NCI-H187 (cell line): ENCODE measurements around the gene SLC38A8.

Experiments used
- DNase-seq, 2 experiments: peaks; one replicate each; lab custom pipeline; 2025; lab: John Stamatoyannopoulos, UW

Gene SLC38A8

DNA sequence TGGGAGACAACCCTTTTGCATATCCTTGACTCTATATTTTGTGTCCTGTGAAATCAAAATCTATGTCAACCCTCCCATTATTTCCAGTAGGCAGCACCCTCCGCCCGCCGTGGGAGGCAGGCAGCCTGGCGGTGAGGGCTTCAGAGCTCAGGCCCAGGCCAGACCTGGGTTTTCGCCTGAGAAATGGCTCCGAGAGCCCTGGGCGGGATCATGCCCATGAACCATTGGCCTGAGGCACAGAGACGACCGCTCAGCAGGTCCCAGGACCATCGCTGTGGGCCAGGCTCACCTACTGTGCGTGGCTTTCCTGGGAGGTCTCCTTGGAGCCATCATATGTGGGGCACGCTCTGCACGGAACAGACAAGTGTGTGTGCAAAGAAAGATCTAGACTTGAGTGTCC is 6.3 kb upstream of the SLC38A8 start:
- DNase-seq: no peak

DNA sequence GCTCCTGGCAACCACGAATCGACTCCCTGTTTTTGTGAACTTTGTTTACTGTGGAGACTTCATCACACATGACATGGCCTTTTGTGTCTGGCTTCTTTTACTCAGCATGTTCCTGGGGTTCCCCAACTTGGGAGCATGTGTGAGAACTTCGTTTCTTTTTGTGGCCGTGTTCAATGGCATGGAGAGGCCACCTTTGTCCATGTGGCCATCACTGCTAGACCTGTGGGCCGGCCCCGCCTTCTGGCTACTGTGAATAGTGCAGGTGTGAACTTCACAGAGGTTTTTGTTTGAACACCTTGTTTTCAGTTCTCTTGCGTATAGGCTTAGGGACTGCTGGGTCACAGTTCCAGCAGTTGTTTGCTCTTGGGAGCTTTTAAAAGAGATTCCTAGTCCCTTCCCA is 5.7 kb upstream of the SLC38A8 start:
- DNase-seq: no peak

DNA sequence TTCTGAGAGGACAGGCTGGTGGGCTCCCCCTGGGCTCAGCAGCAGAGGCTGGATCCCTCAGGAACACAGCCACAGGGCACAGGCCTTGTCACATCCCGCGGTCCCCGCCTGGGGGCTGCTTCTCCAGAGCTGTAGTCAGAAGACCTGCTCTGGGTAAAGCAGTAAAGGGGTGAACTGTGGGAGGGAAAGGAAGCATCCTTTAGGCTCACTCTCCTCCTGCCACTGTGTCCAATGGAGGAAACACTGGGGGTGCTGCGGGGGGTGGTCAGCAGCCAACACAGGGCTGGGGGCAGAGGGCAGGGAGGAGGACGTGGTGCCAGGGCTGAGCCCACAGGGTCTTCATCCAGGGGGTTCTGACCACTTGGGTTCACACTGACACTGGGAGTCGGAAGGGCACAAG is 5.0 kb upstream of the SLC38A8 start:
- no peak for DNase-seq

DNA sequence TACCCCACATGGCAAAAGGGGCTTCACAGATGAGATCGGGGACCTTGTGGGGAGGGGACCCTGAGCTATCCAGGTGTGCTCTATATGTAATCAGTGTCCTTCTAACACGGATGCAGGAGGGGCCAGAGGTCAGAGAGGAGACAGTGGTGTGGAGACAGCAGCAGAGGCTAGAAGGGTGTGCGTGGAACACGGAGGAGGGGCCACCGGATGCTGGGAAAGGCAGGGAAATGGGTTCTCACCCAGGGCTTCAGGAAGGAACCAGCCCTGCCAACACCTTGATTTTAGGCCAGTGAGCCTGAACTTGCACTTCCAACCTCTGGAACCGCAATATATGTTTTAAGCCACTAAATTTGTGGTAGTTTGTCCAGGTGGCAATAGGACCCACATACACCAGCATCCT is 4.6 kb upstream of the SLC38A8 start:
- no peak for DNase-seq

DNA sequence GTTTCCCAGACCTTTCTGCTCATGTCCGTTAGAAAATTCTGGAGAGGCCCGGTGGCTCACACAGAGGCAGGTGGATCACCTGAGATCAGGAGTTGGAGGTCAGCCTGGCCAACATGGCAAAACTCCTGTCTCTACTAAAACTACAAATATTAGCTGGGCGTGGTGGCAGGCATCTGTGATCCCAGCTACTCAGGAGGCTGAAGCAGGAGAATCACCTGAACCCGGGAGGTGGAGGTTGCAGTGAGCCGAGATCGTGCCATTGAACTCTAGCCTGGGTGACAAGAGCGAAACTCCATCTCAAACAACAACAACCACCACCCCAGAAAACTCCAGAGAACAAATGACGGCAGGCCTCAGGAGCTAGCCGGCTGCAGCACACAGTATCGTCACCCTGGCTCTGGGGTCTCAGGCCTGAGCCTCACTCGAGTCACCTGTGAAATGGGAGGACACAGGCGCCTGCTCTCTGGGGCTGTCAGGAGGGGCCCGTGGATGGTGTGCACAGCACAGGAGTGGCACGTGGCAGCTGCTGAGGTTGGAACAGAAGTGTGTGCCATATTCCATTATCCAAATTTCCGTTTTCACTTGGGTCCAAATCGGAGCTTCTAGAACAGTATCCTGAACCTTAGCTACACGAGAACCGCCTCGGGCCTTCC is 3.3 kb upstream of the SLC38A8 start:
- DNase-seq: no peak

DNA sequence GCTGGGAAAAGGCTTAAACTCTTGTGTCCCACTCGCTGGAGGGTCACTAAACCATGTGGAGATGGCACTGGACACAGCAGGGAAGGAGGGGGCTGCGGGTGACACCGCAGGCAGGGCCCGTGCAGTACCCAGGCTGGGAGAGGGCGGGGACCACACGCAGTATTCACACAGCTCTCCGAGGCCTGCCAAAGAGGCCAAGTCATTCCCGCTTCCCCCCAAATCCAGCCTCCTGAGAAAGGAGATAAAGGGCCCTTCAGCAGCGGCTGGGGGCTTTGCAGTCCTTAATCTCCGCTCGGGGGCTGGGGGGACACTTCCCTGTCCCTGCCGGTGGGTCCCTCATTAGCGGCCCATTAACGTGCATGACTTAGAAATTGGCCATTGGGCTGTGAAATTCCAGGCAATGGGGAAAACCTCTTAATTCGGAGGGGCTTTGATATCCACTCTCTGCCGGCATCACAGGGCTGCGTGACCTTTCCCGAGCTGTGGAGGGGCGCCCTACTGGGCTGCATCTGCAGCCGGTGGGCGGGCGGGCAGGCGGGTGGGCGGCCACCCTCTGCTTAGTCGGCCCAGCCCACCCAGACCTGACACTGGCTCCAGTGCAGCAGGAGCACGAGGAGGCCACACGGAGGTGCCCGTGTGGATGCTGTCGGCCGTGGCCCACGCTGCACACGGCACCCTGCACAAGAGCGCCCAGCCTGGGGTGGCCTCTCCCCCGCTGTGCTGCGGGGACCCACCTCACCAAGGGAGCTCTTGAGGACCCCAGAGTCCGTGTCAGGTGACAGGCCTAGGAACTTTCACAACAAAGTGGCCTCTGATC is 2.6 kb upstream of the SLC38A8 start:
- no peak for DNase-seq

DNA sequence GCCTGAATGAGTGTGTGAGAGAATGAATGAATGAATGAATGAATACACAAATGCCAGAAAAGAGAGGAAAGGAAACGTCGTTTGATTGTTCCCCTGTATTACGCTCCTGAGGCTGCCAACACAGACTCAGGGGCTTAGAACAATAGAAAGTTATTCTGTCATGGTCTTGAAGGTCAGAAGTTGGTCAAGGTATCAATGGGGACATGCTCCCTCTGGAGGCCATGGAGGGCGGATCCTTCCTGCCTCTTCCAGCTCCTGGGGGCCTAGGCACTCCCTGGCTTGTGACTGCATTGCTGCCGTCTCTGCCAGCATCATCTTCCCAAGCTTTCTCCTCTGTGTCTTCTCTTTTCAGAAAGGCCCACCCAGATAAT is 1.5 kb upstream of the SLC38A8 start:
- no peak for DNase-seq

DNA sequence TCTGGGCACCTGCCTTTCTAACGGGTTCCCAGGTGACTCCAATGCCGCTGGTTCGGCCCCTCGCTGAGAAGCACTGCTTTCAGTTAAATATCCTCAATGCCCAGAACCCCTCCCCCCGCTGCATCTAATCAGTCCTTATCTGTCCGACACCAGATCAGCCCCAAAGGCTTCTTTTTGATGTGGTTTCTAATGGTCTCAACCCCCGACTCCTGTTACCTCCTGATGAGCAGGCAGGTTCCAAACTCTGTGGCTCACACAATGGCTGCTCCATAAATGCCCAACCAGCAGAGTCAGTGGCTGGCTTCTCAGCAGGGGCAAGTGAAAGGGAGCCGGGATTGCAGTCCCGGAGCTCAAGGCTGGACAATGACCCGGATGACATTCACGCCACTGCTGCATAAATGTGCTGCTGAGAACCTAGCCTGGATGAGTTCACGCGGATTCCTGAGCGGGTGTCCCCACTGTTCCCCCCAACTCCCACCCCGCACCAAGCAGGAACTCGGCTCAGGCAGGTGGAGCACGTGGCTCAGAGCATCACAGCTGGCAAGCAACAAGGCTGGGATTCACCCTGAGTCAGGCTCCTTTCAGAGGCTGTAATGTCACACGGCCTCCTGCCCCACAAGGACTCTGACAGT is 1.0 kb upstream of the SLC38A8 start:
- no peak for DNase-seq

DNA sequence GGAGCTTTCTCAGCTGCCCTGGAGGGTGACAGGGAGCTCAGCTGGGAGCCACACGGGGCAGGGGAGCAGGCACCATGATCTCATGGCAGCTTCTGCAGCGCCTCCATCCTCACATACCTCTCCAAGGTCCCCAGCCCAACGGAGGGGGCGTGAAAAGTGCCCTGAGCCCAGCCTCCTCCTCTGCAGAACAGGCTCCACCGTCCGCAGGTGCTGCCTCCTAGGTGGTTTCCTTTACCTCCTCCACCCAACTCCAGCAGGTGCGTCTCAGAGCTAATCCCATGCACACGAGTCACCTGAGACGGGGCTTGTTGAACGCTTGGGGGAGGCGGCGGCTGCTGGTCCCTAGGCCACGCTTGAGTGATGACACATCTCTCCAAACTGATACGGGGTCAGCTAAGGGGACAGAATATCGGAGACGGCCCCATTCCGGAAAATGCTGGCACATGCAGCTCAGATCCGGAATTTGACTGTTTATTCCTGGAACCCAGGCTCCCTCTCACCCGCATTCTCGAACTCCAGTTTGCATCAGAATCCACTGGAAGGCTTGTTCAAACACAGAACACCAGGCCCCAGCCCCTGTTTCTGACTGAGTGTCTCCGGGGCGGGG is 387 bp upstream of the SLC38A8 start:
- DNase-seq: peak; percentile 68 to 72

DNA sequence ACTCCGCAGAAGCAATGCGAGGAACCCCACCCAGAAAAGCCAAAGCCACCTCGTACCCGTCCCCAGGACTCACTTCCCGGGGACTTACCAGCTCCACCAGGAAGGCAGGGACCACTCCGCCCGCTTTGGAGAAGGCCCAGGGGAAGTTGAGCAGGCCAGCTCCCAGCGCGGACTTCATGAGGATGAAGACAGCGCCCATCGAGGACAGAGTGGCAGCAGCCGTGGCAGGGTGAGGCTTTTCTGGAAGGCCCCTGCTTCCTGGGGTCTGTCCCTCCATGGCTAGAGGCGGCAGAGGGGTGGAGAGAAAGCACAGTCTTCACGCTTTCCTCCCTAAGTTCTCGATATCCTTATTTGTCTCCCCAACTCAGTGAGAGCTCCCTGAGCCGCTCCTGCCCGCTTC is 714 bp downstream of the SLC38A8 start:
- DNase-seq: no peak

DNA sequence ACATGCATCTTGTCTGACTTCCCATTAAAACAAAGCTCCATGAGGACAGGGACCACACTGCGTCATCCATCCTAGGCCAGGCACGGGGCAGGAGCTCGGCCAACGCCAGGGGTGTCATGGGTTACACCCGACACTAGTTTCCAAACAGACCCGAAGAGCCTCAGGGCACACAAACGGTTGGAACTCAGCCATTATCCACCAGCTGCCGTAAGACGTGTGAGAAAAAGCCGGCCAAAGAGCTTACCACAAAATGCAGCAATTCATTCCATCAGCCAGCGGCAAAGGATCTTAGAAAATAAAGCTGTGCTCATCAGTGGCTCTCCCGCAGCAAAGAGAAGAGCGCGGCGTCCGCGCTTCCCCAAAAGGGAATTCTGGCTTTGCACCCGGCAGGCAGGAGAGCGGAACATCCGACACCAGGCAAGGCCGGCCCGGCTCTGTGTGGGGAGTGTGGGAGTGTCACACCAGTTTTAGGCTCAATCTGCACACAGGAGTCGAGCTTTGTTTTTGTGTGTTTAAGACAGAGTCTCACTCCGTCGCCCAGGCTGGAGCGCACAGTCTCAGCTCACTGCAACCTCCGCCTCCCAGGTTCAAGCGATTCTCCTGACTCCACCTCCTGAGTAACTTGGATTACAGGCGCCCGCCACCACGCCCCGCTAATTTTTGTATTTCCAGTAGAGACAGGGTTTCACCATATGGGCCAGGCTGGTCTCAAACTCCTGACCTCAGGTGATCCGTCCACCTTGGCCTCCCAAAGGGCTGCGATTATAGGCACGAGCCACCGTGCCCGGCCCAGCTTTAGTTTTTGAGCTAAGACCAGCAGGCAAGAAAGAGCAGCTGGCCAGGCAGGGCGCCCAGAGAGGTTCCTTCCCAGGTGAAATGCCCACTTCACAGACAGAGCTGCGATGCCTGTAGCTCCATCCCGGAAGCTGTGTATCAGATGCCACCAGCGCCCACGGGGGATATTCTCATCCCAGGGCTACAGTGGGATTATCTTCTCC is 1.5 kb downstream of the SLC38A8 start:
- DNase-seq: no peak

DNA sequence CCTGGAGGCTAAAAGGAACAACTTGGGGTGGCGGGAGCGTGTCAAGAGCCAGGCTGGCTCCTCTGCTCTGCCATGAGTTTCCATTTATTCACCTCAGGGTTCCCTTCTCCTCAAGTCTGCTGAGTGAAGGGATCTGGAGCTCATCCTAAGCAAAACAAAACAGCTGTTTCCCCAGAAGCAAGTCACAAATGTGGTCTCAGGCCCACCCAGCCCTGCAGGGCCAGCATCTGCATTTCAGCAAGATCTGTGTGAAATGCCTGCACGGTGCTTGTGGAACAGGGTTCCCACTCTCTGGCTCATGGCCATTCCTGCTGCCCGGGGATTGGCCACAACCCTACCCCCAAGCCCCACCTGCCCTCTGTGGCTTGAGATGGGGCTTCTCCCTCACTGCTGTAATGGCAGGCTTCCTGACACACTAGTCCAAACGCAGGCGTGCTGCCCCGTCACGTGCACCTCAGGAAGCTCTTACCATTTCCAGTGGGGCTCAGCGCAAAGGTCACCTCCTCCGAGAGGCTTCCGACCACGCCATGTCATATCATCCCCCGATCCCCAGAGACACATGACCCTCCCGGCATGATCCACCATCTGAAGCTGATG is 2.3 kb downstream of the SLC38A8 start:
- DNase-seq: no peak

DNA sequence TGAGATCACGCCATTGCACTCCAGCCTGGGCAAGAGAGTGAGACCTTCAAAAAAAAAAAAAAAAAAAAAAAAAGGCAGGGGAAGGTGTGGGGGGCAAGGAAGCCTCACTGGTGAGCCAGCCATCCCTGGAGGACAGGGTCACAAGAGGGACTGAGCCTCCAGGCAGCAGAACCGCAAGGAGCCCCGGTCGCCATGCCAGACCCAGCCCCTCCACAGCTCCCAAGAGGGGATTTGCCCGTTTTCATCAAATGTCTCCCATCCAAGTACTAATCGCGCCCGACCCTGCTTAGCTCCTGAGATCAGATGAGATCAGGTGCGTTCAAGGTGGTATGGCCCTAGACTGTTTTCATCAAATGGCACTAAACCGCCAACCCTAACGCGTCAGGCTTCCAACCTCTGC is 2.9 kb downstream of the SLC38A8 start:
- DNase-seq: no peak

DNA sequence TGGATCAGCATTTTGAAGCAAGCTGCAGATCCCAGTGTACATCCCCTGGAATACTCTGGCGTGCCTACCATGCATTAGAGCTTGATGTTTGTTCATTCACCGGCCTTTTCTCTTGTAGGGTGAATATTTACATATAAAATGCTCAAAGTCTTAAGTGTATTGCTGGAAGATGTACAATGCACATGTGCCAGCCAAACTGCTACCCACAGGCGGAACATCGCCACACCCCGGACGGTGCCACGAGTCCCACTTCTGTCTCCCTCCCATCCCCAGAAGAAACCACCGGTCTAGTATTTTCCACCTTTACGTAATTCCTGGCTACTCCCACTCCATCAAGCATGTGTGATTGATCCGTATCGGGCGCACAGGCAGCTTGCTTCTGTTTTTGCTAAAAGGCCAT is 4.1 kb downstream of the SLC38A8 start:
- DNase-seq: no peak

DNA sequence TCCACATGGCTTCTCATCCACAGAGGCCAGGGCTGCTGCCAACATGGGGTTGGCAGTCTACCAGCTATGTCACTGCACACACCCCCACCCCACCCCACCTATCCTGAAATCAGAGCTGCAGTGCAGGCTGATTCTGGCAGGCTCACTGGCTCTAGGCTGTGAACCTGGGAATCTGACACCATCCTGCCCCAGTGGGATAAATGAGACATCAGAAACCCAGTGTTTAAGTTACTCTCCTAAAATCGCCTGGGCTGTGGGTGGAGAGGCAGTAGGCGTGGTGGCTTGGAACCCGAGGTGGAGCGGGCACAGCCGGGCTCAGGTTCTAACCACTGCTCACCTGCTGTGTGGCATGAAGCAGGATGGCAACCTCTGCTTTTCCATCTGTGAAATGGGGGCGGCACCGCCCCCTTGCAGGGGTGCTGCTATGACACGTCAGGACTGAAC is 5.6 kb downstream of the SLC38A8 start:
- DNase-seq: no peak

DNA sequence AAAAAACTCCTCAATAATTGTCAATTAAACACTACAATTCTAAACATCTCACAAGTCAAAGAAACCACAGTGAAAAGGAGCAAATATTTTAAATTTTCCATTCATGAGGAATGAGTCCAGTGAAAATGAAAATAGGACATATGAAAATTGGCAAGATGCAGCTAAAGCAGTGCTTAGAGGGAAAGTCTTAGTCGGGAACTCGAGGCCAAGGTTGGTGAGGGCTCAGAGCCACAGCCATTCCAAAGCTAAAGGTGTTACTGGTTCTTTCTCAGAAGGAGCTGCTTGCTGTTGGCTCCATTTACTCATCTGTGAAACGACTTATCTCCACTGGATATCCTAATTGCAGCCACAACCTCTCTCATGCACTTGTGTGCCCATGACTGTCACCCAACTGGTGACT is 6.5 kb downstream of the SLC38A8 start:
- DNase-seq: no peak

DNA sequence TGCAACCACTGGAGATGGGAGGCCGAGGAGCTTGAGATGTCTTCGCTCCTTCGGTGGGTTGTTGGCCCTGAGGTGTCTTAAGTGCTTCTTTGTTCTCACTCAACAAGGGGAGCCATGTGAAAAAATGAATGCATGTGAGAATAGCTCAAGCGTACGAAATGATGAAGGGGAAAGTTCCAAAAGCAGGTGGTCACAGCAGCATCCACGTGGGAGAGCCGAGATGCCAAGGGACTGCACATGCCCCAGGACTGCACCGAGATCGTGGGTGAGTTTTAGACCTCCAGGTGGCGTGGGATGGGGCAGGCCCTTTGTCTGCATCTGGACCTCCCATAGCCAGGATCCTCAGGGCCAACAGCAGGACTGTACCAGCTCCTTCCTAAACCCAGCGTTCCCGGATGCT is 8.1 kb downstream of the SLC38A8 start:
- DNase-seq: no peak

DNA sequence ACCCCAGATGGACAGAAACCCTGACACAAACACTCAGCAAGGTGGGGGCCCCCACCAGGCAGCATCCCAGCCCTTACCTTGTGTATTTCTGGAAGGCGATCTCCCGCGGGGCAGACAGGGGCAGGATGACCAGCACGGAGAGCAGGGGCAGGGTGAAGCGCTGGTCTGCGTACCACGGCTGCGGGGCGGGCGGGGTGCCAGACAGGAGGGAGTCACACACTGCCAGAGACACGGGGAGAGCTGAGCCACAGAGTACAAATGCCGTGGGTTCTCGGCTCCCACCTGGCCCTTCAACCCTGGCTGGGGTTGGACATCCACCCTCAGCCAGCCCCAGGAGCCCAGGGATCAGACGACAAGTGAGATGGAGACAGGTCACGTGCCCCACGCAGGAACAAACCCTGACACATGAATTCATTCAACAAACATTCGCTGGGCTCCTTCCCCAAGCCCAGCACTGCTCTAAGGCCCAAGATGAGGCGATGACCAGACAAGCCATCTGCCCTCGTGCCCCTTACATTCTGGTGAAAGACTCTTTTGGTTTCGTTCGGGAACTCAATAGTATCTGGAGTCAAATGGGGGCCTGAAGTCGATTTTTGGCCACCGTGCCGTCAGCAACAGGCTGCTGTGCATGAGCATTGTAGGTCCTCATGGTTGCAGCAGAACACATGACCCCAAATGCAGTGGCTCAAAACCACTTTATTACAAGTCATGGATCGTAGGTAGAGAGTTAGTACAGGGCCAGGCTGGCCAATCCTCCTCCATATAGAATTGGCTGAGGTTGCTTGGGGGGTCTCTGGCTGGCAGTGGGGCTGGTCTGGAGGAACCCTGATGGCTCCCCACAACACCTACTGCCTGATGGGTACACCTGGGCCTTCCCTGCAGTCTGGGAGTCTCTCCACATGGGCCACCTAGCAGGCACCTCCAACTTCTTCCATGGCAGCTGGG is 9.1 kb downstream of the SLC38A8 start:
- no peak for DNase-seq

DNA sequence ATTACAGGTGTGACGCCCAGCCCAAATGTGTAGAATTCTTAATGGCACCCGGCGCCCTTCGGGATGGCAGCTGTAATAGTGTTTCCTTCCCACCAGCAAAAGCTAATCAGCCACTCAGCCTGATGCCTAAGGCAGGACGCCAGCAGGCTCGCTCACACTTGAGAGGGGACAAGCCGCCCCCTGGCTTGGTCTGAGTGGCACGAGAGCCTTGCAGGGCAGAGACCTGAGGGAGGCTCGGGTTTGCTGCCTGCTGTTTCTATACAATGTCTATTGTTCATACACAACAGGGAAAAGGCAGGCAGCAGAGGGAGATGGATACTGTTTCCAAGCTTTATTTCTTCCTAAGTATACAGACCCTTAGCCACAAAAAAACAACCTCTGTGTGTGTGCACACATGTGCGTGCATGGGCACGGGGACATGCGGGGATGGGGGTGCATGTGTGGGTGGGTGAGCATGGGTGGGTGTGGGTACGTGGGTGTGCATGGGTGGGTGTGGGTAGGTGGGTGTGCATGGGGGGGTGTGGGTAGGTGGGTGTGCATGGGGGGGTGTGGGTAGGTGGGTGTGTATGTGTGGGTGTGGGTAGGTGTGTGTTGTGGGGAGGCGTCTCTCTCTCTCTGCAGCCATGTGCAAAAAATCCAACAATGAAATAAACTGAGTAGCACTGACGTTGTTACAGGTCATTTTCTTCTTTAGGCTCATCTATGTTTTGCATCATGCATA is 10.0 kb downstream of the SLC38A8 start:
- no peak for DNase-seq
